HG03520 (cell line): ENCODE results near the gene IGLON5.

Experiments
- ATAC-seq: cut with Tn5 transposase; IDR thresholded peaks from one replicate; pipeline ENCODE4 v1.9.1; 2021; ENCODE audit warnings: mild to moderate bottlenecking, moderate library complexity; ENCODE audit not compliant: unreplicated experiment

The IGLON5 gene

DNA sequence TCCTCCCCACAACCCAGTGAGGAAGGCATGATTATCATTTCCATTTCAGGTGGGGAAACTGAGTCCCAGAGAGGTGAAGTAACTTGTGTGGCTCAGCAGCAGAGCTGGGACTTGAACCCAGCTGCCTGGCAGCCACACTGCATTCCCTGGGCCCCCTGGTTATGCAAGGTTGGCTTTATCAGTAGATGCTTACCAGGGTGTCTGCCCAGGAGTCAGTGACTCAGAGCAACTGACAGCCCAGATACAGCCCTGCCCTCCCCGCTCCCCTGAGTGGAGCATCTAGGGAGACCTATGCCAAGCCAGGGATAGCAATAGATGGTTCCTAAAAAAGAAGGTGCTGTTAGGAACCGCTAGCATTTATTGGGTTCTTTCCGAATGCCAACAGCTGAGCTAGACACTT, 5.9 kb downstream of the IGLON5 start:
- ATAC-seq: no peak

DNA sequence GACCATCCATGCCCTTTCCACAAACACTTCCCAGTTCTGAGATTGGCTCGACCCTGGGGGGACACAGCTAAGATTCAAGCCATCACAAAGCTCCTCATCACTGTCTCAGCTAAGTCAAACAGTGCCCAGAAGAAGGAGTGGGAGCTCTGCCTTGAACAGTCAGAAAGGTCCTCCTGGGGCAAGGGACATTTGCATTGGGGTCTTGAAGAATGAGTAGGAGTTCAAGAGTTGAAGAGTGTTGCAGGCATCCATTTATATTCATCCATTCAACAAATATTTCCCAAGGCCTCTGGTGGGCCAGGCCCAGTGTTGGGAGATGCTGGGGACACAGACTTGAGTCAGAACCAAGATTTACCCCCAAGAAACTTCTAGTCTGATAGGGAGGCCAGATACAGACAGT, 6.5 kb downstream of the IGLON5 start:
- ATAC-seq: no peak

DNA sequence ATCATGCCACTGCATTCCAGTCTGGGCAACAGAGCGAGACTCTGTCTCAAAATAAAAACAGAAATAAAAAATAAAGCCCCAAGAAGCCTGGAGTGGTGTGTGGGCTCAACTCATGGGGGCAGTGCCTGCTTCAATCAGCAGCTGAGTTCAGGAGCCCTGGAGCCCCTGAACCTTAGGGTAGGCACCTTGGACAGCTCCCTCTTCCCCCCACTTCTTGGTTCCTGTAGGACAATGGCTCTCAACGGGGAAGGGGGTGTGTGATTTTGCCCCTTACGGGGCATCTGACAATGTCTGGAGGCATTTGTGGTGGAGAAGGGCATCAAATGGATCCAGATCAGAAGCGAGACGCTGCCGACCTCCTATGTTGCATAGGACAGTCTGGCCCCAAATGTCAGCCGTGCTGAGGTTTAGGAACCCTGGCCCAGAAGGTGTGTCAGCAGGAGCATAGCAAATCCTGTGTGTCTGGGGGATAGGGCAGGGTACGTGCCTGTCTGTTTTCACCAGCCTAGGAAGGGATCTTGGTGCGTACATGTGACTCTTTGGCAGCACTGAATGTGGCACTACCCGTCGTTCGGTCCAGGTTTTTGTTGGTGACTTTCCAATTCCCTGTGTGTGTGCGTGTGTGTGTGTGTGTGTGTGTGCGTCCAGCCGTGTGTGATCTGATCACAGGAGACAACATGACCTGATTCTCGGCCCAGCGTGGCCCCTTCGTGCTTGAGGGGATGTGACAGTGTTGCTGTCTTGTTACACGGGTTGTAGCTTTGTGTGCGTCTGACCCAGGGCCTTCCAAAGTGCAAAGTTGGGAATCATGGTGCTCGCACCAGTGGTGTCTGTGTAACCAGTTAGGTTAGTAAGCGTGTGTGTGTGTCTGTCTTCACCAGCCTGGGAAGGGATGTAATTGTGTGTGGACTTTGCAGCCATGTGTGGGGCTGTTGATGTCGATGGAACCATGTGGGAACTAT, 7.5 kb downstream of the IGLON5 start:
- no peak for ATAC-seq

DNA sequence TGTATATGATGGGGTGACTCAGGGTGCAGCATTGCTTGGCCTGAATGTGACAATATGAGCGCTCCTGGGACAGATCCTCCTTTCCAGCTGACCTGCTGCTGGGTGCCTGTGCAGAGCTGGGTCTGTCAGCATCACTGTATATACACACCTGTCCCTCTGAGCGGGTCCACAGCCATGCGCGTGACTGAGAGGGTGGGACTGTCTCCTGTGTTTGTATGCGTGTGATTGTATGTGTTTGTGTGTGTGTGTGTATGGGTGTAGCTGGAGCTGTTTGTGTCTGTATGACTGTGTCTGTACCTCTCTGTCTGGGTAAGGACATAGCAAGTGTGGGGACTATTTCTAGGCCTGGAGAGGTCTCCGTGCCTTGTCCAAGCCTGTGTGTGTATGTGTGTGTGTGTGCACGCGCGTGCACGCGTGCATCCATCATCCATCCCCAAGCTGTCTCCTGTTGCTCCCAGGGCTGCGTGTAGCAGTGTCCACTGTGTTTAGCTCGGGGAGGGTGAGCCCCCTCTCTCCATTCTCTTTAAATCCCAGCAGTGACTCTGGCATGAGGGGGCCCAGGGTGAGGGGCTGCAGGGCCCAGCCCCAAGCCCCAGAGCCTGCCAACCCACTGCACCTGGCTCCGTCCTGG, 8.3 kb downstream of the IGLON5 start:
- no peak for ATAC-seq

DNA sequence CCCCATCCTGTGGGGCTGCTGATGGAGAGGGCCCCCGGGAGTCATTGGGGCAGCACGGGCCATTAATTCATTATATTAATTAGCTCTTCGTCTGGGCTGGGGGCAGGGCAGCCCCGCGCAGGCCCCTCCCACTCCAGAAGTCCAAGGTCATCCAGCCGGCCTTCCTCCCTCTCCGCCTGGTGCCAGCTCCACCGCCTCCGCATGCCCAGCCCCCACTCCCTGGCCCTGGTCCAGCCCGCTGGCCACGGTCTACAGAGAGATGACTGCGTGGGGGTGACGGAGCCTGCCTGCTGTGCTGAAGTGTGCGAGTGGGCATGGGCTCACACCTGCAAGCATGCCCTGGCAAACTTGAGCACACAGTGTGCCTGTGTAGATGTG, 8.8 kb downstream of the IGLON5 start:
- ATAC-seq: no peak

DNA sequence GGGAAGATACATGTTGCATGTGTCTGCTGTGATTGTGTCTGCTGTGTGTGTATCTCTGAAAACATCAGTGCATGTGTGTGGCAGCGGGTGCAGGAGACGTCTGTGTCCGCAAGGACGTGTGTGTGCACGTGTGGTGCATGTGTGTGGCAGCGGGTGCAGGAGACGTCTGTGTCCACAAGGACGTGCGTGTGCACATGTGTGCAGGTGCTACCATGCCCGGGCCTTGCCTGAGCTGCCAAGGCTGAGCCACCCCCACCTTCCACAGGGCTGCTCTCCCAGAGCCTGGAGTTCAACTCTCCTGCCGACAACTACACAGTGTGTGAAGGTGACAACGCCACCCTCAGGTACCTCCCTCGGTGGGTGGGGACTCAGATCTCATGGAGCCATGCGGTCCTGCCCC, 10.4 kb downstream of the IGLON5 start:
- ATAC-seq: no peak

DNA sequence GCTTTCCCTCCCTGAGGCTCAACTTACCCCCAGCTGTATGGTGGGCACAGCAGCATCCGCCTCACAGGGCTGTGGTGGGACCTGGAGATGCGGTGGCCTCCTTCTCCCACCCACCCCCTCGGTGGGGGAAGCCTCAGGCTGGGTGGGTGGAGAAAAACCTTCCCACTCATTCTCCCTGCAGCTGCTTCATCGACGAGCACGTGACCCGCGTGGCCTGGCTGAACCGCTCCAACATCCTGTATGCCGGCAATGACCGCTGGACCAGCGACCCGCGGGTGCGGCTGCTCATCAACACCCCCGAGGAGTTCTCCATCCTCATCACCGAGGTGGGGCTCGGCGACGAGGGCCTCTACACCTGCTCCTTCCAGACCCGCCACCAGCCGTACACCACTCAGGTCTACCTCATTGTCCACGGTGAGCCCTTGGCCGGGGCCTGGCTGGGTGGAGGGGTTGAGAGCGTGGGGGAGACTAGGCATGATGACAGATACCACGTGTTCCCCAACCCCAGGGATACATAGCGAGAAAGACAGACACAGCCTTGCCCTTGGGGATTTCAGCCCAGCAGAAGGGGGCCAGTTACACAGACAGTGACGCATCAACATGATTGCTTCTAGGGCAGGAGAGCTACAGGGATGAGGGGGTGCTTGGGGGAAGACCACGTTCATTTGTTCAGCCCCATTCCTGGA, 12.2 kb downstream of the IGLON5 start:
- no peak for ATAC-seq

DNA sequence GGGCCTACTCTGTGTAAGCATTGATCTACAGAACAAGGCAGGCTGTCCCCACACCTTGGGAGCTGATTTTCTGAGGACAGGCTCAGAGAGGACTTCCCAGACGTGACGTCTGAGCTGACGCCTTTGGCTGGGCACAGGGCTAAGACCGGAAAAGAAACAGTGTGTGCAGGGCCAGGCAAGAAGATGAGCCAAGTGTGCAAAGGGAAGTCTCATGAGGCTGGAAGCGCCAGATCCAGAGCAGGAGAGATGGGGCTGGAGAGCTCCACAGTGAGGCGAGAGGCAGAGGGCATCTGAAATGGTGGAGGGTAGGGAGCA, 12.7 kb downstream of the IGLON5 start:
- ATAC-seq: no peak

DNA sequence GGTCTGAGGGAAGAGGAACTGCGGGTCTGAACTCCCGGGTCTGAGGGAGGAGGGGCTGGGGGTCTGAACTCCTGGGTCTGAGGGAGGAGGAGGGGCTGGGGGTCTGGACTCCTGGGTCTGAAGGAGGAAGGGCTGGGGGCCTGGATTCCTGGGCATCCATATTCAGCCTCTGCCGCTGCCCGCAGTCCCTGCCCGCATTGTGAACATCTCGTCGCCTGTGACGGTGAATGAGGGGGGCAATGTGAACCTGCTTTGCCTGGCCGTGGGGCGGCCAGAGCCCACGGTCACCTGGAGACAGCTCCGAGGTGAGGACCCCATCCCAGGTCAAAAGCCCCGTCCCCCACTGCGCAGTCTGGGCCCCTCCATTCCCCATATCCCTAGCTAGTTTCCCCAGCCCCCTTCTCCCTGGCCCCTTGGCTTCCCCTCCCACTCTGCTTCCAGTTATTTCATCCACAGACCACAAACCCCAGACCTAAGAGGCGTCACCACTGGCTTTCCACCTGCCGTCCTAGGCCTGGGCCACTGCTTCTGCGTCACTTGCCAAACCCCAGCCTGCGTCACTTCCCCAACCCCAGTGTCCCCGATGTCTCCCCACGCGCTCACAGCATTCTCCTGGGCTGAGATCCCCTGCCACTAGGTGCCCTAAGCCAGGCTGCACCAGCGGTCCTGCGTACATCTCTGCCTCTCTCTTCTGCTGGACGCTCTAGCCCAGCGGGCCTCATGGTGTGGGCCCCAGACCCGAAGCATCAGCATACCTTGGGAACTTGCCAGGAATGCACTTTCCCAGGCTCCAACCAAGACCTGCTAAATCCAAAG, 13.9 kb downstream of the IGLON5 start:
- ATAC-seq: no peak

DNA sequence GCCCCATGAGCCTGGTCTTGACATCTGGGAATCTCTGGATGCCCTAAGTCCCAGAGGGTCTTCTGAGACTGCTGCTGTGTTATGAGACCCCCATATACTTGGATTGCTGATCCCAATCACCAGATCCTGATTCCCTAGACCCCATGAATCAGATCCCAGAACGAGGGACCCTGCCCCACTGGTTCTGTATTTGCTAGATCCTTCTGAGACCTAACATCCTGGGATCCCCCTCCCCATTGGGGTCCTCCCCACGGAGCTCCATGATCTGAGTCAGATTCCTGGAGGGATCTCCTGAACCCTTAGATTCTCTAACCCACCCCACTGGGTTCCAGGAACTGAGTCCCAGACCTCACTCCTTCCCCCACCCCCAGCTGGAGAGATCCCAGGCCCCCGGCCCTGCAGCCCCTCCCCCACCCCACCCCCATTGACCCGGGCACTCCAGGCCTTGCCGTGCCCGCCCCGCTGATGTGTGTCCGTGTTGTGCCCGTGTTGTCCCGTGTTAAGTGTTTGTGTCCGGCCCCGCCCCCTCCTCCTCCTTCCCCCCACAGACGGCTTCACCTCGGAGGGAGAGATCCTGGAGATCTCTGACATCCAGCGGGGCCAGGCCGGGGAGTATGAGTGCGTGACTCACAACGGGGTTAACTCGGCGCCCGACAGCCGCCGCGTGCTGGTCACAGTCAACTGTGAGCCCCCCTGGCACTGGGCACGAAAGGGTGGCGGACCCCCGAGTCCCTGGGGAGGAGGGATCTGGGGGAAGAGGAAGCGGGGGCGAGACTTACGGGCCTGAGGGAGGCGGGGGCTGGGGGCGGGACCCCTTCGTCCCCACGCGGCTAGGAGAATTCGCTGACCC, 15.0 kb downstream of the IGLON5 start:
- ATAC-seq: no peak

DNA sequence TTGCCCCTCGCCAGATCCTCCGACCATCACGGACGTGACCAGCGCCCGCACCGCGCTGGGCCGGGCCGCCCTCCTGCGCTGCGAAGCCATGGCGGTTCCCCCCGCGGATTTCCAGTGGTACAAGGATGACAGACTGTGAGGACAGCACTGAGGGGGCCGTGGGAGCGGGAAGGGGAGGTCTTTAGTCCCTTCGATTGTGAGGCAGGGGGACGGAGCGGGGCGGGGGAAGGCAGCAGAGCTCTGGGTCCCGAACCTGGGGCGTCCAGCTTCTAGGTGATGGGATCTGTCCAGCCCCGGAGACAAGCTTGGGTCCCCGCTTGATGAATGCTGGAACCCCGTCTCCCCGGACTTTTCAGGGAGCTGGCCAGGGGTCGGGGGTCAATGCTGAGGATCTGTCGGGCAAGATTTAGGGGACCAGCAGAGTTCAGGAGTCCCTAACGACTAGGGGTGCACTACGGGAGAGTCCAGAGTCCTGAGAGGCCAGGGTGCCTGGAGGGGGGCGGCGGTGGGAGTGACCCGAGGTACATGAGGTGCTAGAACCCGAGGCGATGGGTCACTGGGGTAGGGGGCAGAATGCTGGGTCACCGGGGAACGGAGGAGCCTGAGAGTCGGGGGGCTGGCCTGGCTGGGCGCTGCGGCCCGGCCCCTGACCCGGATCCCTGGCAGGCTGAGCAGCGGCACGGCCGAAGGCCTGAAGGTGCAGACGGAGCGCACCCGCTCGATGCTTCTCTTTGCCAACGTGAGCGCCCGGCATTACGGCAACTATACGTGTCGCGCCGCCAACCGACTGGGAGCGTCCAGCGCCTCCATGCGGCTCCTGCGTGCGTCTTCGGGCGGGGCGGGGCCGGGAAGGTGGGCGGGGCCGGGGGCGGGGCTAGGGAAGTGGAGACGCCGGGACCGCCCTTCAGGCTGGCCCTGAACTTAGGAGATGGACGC, 15.9 kb downstream of the IGLON5 start:
- ATAC-seq: no peak

DNA sequence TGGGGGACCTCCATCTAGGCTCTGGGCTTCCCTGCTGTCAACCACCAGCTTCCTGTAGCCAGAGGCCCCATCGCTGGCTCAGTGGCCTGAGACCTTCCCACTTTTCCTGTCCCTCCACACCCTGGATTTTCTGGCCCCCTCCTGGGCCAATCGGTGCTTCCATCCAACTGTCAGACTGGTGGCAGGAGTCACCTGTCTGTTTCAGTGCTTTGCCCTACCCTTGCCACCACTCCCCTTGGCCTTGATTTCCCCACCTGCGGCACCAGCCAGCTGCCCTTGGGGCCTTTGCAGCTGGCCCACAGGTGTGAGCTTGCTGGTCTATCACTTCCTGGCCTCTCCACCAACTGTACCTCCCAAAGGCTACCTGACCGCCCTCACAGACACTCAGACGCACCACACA, 18.0 kb downstream of the IGLON5 start:
- no peak for ATAC-seq

DNA sequence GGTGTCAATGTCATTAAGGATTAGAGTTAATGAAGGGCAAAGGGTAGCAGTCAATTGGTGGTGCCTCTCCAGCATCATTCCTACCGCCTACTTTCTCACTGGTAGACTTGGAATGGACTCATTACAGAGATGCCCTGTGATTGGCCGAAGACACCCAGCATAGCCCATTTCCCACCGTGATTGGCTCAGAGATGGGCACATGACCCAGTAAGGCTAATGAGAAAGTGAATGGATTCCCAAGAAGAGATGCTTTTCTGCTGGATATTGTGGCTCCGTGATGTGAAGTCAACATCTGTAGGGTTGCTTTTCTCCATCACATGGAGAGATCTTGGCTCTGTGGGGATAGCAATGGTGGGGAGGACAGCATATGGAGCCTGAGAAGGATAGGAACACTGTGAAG, 18.9 kb downstream of the IGLON5 start:
- no peak for ATAC-seq

DNA sequence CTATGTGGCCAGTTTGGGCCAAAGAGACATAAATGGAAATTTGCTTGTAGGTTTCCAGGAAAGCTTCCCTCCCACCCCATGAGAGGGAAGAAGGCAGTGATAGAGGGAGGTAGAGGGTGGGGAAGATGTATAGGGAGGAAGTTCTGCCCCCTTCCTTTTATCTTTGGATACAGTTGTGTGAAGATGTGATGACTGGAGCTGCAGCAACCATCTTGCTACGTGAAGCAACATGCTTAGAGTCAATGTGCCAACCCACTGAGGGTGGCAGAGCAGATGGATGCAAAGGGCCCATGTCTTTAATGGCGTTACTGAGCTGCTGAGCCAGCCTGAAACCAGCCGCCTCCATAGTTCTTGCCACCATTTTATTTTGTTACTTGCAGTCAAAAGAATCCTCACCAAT, 19.7 kb downstream of the IGLON5 start:
- ATAC-seq: no peak

DNA sequence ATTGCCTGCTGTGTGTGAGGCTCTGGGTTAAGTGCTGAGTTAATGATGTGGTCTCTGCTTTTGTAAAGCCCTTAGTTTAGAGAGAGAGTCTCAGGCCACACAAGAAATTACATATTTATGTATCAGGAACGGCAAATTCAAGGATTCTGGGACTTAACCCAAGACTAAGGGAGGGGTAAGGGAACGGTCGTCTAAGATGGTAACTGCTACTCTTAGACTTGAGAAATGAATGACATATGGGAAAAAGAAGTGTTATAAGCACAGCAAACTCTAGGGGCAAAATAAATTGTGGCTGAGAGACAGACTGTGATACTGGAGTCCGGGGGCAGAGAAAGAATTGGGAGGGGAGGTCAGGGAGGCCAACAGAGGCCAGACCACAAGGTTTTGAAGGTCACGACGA, 20.3 kb downstream of the IGLON5 start:
- ATAC-seq: no peak

DNA sequence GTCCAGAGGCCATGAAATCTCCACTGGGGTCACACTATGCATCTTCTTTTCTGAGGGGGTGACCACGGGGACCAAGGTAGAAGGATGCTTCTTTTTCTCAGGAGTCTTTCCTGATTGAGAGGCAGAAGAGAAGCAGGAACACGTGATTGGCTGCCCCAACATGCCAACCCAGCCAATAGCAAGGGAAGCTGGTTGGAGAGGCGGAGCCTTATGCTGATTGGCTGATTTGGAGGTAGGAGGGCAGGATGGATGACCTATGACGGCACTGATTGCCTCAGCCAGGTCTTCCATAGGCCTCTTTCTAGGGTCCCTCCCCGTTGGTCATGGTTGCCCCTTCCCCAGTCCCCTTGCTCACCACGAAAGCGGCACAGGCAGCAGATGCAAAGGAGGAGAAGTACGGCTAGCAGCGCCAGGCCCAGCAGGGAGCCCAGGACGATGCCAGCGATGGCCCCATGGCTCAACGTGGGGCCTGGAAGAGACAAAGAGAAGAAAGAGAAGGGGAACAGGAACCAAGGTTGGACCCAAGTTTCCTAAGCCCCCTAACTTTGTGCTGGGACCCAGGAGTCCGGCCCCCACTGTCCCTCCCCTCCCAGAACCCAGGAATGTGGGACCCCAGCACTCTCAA, 22.5 kb downstream of the IGLON5 start:
- ATAC-seq: no peak

DNA sequence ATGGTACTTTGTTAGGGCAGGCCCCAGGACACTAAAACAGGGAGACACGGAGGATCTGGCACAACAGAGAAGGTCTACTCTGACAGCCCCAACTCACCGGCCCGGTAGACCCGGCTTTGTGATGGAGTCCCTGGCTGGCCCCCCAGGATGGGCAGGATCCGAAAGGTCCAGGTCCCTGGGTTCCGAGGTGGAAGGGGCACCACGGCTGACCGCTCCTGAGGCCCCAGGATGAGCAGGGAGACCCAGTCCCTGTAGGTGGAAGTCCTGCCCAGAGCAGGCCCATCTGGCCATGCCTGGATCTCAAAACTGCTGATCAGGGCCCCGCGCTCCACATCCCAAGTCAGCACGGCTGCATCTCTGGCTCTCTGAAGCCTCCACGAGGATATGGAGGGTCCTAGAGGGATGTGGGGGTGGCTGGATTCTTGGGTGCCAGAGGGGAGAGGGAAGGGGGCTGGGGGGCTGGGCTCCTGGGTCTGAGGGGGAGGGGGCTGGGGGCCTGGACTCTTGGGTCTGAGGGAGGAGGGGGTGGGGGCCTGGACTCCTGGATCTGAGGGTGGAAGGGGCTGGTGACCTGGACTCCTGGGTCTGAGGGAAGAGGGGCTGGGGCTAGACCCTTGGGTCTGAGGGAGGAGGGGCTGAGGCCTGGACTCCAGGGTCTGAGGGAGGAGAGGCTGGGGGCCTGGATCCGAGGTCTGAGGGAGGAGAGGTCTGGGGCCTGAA, 25.9 kb downstream of the IGLON5 start:
- no peak for ATAC-seq
